ENCODE data around the gene RNPEPL1.
A peak's percentile ranks its signal among the peaks of the same experiment; 100 is the strongest.

The RNPEPL1 gene

DNA sequence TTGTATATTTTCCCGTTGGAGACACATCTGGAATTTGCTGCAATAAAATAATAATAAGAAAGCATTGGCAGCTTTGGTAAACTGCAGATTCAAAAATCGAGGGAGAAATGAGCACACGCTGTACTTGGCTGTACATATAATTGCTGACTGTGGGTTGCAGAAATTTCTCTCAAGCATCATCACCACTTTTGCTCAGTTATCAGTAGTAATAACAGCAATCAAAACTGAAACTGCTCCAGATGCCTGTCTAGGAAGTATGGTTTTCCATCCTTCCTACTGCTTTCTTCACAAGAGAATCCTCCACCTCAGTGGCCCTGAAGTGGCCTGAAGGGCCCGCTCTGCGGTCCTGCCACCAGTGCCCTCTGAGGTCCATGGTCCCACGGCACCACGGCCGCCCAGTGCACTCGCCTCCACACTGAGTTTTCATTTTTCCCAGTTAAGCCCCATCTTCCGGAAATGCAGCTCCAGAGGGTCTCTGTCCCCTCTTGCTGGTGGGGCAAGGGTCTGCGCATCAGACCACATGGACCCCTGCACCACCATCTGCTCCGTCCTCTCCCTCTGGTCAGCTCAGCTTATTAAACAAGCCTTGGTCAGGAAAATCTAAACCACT is 4.2 kb upstream of the RNPEPL1 start:
- no peak for DNase-seq (ENCODE audit: low read depth in 2 of 3, low spot score in 2 of 3)

DNA sequence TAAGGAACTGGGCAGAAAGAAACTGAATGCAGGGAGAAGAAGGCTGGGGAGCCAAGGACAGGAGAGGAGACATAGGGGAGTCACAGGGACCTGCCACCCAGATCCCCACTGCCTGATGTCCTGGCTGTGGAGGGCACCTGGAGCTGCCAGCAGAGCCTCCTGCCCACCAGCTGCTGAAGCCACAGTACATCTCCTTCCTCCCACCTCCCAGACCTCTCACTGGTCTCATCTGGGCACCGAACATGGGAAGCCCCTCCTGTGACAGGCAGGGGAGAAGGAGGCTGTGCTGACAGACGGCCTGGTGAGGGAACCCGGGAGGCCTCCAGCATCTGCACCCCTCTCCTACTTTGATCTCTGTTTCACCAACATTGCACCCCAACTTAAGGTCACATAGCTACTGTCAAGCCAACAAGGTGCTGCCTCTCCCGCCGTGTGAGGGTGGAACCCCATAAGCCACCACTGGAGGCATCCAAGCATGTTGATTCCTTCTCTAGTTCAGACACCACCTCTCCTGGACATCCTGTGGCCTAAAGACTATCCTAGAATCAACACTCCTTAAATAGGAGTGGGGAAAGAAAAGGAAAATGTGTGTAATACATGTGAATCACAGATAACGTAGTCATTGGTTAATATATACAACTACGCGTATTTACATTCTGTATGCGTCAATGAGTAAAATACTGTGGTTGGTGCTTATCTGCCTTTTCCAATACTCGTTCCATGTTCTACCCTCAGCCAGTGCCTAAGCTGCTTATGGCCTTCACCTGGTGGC is 3.5 kb upstream of the RNPEPL1 start:
- DNase-seq (ENCODE audit: low read depth in 2 of 3, low spot score in 2 of 3) = no peak

DNA sequence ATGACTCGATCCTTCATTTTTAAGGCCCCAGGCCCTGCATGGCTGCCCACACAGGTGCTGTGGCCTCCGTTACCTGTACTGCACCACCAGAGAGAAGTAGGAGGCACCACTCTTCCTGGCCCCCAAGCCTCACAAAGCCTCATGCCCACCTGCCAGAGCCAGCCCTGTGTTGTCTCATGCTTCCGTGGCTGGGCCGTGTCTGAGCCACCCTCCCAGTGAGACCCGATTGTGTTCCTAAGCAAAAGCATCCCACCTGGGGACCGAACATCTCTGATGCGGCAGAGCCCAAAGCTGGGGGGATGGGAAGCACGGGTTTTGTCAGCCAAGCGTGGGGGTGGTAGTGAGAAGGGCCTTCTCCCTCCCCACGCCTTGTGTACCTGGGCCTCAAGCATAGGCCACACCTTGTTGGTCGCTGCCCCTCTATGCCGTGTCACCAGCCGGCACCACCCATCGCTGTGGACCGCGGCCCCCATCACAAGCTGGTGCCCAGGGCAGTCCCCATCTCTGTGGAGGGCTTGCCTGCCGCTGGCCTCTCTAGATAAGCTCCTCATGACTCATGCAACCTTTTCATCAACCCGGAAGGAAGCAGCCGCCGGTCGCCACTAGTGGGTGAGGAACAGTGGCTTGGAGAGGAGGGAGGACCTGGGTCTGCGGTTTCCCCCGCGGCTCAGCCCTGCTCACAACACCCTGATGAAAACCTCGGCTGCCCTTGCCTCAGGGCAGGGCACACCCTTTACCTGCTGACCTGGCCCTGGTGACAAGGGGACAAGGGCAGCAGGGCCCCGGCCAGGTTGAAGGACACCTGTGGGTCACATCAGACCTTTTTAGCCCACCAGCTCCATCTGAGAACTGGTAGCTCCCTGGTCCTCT is 2.7 kb upstream of the RNPEPL1 start:
- DNase-seq (ENCODE audit: low read depth in 2 of 3, low spot score in 2 of 3) = peak; percentile 74 to 87 (median 78)

DNA sequence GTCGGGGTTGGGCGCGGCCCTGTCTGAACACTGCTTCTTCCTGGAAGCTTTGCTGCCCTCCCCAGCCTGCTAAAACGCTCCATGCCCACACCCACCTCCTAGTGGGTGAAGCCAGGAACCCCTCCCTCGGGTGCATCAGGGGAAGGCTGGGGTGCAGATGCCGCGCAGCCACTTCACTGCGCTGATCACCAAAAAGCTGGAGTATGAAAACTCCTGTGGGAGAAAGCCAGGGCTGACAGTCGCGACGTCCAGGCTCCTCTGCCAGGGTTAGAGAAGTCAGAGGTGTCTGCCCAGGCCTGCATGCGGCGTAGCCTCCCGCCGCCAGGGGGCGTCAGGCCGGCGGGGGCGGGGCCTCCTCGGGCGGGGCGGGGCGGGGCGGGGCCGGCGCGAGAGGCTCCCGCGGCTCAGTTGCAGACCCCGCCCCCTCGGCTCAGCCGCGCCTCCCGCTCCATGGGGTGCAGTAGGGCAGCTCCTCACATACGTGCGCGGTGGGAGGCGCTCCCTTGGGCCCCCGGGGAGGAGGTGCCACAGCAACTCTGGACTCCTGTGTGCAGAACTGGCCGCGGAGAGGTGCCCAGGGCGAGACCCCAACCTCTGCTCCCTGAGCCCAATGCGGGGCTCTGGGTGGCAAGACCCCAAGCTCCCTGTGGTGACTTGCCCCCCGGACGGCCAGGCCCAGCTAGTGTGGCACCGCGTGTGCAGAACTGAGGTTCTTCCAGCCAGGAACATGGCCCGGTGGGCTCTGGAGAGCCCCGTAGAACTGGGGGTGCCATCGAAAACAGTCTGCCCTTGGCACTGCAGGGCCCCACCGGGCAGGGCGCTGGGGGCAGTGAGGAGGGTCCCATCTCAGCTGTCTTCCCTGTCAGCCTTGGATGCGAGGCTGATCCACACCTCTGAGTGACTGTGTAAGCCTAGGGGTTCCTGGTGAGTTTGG is 1.8 kb upstream of the RNPEPL1 start:
- DNase-seq (ENCODE audit: low read depth in 2 of 3, low spot score in 2 of 3) = peak; percentile 80 to 92 (median 87)

DNA sequence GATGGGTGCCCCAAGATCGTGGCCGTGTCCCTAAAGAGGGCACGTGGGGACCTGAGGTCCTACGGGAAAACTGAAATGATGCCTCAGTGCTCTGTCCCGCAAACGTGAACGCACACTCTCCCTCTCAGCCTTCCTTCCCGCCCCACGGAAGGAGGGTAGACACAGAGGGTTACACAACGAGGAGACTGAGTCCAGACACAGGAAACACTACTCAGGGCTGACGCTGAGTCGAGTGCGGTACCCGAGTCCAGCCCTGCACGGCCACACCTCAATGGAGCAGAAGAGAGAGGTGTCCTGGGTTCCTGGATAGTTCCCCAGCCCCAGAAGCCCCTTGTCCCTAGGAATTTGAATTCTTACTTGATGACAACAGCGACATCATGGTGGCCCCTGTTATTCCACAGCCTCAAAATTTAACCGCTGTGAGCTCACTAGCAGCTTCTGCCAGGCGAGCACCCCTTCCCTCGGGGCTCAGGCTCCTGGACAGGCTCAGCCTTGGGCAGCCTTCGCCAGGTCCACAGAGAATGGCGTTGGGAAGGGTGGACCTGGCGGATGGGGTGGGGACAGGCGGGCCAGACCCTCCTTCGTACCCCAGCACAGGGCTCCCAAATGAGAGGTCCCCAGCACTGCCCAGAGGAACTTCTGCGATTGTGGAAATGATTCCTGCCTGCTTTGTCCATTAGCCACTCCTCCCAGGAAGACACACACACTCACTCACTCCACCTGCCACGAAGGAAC is 980 bp upstream of the RNPEPL1 start:
- no peak for DNase-seq (ENCODE audit: low read depth in 2 of 3, low spot score in 2 of 3)

DNA sequence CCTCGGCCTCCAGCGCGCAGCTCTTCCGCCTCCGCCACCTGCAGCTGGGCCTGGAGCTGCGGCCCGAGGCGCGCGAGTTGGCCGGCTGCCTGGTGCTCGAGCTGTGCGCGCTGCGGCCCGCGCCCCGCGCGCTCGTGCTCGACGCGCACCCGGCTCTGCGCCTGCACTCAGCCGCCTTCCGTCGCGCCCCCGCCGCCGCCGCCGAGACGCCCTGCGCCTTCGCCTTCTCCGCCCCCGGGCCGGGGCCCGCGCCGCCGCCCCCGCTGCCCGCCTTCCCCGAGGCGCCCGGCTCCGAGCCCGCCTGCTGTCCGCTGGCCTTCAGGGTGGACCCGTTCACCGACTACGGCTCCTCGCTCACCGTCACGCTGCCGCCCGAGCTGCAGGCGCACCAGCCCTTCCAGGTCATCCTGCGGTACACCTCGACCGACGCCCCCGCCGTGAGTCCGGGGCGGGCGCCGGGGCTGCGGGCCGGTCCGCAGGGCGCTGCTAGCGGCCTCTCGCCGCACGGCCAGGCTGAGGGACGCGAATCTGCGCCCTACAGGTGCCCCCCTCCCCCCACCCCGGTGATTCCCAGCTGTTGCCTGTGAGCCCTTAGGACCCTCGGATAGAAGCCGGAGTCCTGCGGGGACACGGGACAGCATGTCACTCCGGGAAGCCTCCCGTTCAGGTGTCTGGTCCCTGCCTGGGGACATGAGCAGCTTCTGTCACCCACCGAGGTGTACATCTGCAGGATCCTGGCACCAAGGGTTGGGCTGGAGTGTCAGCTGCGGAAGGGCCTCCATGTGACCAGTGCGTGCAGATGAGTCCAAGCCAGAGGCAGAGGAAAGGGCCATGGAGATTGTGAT is 616 bp downstream of the RNPEPL1 start:
- DNase-seq (ENCODE audit: low read depth in 2 of 3, low spot score in 2 of 3) = no peak

DNA sequence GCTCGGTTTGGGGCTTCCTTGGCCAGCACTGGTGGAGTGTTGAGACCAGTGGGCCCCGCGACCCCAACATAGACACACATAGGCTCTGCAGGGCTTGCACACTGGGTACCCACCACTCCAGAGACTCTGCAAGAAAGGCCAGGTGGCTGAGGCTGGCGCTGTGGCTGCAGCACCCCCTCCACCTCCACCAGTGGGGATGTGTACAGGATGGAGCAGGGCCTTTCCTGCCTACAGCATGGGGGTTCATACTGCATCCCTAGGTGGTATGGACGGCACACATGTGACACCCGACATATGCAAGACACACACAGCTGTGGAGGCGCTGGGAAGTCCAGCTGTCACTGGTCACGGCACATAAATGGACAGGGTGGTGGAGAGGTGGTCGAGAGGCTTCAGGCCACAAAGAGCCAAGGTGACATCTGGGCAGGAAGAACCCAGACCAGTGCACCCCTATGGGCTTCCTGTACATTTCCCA is 1.3 kb downstream of the RNPEPL1 start:
- DNase-seq (ENCODE audit: low read depth in 2 of 3, low spot score in 2 of 3) = no peak

DNA sequence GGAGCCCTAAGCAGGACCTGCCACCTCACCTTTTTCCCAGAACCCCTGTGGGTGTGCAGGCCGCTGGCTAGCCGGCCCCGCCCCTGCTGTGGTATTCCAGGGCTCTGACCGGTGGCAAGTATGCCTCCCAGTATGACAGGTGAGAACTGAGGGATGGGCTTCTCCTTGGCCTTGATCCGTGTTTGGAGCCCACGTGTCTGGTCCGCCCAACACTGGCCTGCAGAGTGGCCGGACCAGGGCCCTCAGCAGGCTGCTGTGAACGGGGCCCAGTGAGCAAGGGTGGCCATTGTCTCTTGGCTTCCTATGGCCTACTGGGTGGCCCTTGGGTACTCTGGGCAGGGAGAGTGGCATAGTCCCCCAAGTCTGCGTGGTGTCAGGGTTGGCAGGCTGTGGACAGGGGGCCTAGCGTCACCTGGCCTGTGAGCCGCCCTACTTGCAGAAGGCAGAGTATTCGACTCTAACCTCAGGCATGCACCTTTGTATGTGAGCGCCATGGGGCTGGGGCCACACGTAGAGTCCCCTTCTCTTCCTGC is 1.8 kb downstream of the RNPEPL1 start:
- DNase-seq (ENCODE audit: low read depth in 2 of 3, low spot score in 2 of 3) = no peak

DNA sequence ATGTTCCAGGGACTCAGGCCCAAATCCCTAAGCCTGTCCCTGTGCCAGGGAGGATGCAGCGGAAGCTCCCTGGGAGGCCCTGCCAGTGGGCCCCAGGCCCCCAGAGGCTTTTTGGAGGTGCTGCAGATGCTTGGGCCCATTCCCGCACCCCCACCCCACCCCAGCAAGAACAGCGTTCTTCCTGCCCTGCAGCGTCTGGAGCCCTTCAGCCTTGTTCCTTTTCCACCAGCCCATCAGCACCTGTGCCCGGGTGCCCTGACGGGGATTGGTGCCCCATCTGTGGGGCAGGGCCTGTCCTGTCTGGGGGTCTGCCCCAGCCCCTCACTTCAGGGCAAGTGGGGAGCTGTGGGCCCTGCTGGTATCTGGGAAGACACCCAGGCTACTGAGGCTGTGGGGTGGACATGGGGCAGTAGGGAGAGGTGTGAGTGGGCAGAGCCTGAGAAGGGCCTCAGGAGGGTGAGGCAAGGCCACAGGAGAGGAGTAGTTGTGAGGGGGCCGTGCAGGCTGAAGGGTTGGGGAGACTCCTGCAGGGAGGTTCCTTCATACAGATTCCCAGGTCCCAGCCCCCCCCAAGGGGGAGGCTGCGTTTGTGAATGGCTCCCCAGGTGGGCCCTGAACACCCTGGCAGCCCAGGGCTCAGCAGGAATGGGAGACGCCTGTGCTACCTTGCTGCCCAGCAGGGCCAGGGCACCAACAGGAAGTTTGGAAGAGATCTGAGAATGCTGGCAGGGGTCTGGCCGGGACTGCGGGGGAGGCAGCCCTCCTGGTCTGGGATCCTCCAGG is 2.4 kb downstream of the RNPEPL1 start:
- no peak for DNase-seq (ENCODE audit: low read depth in 2 of 3, low spot score in 2 of 3)

DNA sequence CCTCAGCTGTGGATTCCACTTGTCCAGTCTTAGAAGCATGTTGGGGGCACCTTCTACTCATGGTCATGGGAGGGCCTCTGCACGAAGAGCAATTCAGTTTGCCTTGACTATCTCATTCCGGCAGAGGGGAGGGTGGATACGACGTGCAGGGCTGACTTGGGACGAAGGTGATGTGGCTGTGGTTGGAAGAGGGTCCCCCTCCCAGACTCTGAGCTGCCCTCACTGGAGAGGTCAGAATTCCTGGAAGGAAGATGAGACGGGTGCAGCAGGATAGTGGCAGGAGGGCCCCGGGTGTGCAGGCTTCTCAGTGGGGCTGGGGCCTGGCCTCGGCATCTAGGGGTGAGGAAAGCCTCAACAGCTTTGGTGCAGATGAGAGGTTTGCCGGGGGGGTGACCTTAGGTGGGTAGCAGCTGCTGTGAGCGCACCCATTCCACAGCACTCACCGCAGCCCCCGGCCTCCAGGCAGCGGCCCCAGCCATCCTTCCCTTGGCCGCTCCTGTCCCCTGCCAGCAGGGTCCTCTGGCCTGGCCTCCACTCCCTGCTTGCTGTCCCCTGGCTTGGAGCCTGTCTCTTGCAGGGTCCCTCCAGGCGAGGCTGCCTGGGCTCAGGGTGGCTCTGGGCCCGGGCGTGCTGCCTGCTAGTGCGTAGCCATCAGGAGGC is 3.2 kb downstream of the RNPEPL1 start:
- no peak for DNase-seq (ENCODE audit: low read depth in 2 of 3, low spot score in 2 of 3)

DNA sequence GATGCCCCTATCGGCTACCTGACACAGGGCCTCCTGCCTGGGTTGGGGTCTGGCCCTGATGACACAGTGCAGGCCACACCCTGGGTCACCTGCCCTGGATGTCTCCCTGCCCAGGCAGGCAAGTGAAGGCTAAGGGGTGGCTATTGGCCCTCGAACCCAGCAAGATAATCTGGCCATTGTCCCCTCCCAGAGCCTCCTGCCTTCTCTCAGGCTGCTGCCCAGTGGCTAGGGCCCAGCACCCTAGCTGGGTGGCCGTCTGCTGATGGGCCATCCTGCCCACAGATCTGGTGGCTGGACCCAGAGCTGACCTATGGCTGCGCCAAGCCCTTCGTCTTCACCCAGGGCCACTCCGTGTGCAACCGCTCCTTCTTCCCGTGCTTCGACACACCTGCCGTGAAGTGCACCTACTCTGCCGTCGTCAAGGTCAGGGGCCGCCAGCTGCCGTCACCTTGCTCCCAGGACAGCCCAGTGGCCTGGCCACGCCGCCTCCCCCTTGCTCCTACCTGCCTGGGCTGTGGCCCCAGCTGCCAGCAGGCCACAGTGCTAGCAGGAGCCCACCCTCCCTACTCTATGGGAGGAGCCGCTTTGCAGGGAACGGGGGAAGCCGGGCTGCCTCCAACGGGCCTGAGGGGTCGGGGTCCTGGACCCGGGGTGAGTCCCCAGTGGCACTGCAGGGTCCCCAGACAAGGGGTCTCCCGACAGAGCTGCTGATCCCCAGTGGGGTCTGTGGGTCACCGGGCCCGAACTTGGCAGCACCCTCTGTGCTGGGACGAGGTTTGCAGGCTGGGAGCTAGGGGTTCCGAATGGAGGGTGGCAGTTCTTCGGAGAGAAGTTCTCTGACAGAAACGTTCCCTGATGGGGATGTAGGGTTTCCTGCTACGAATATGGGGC is 4.1 kb downstream of the RNPEPL1 start:
- no peak for DNase-seq (ENCODE audit: low read depth in 2 of 3, low spot score in 2 of 3)

DNA sequence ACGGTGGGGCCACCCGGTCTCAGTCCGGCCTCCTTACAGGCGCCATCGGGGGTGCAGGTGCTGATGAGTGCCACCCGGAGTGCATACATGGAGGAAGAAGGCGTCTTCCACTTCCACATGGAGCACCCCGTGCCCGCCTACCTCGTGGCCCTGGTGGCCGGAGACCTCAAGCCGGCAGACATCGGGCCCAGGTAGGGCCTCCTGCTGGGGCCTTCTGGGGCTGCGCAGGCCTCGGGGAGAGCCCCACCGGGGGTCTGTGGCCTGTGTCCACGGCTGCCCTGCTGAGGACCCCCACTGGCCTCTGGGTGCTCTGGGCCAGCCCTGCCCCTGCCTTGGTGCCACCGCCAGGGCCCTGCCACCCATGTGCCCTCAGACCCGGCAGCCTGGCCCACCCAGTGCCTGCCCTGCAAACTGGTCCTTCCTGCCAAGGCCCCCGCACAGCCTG is 4.8 kb downstream of the RNPEPL1 start:
- DNase-seq (ENCODE audit: low read depth in 2 of 3, low spot score in 2 of 3) = no peak

DNA sequence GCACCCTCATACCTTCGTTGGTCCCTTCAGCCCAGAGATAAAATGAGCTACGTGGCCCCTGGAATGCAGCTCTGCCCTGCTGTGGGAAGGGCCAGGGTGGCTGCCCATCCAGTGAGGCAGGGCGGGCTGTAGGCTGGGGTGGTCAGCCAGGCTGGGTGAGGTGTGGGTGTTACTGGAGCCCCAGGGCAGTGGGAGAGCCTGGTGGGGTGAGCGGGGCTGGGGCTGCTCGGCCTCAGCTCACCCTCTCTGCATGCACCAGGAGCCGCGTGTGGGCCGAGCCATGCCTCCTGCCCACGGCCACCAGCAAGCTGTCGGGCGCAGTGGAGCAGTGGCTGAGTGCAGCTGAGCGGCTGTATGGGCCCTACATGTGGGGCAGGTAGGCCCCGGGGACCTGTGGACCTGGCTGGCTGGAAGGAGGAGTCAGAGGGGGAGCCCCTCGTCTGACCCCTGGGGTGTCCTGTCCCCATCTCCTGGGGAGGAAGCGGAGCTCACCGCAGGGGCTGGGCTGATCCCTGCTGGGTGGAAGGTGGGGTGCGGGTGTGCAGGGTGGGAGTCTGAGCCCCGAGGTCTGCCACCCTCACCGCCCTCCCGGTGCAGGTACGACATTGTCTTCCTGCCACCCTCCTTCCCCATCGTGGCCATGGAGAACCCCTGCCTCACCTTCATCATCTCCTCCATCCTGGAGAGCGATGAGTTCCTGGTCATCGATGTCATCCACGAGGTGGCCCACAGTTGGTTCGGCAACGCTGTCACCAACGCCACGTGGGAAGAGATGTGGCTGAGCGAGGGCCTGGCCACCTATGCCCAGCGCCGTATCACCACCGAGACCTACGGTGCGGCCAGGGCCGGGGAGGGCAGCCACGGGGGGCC is 5.5 kb downstream of the RNPEPL1 start:
- no peak for DNase-seq (ENCODE audit: low read depth in 2 of 3, low spot score in 2 of 3)

DNA sequence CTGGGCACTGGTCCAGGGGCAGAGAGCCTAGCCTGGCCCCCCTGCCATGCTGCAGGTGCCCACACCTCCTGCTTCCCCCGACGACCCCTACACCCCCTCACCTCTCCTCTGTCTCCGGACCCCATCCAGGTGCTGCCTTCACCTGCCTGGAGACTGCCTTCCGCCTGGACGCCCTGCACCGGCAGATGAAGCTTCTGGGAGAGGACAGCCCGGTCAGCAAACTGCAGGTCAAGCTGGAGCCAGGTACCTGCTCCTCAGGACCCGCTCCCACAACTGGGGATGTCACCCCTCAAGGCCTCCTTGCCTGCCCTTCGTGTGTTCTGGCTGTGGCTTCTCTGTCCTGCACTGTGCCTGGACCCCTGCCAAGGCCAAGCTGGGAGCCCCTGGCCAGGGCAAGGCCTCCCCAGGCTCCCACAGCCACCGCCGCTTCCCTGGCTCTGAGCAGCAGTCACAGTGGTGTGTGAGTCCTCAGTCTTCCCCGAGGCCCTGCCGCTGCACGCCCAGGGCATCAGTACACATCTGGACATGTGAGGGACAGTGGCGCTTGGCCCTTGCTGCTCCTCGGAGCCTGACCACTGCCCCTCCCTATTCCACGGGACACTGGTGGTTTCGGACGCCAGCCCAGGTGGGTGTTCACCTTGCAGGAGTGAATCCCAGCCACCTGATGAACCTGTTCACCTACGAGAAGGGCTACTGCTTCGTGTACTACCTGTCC is 6.3 kb downstream of the RNPEPL1 start:
- no peak for DNase-seq (ENCODE audit: low read depth in 2 of 3, low spot score in 2 of 3)
